Measurements from ENCODE around the gene CEND1.
A peak's percentile ranks its signal among the peaks of the same experiment; 100 is the strongest.

The CEND1 gene

GRCh38 chr11:777288-778255, 12.3 kb downstream of the CEND1 start, which contains the start of gene GATD1:
Gene GATD1 (minus strand): TSS chr11:777487. CDS start chr11:777462, 25 bp downstream.
- peak; percentile 95 for DNase-seq (ENCODE audit: low spot score)

GRCh38 chr11:776561-777287, 13.2 kb downstream of the CEND1 start:
- peak; percentile 46 for DNase-seq (ENCODE audit: low spot score)

- no peak for DNase-seq (ENCODE audit: low spot score)
These were observed 13.7 kb downstream of the CEND1 start for GRCh38 chr11:776263-776560.

- DNase-seq (ENCODE audit: low spot score), result no peak
These were observed 14.9 kb downstream of the CEND1 start for GRCh38 chr11:774873-775592.

GRCh38 chr11:773830-774229, 16.1 kb downstream of the CEND1 start:
- no peak for DNase-seq (ENCODE audit: low spot score)

GRCh38 chr11:773425-773824, 16.5 kb downstream of the CEND1 start:
- DNase-seq (ENCODE audit: low spot score), result no peak

GRCh38 chr11:772429-773390, 17.2 kb downstream of the CEND1 start:
- no peak for DNase-seq (ENCODE audit: low spot score)

GRCh38 chr11:771617-772204, 18.2 kb downstream of the CEND1 start:
- DNase-seq (ENCODE audit: low spot score), result no peak

- no peak for DNase-seq (ENCODE audit: low spot score)
These were observed 19.0 kb downstream of the CEND1 start for GRCh38 chr11:770642-771616.

- no peak for DNase-seq (ENCODE audit: low spot score)
These were observed 19.8 kb downstream of the CEND1 start for GRCh38 chr11:769887-770641.

- DNase-seq (ENCODE audit: low spot score), result no peak
These were observed 22.7 kb downstream of the CEND1 start for GRCh38 chr11:767238-767637.

GRCh38 chr11:766936-767210, 23.0 kb downstream of the CEND1 start:
- no peak for DNase-seq (ENCODE audit: low spot score)

GRCh38 chr11:766106-766935, 23.6 kb downstream of the CEND1 start:
- DNase-seq (ENCODE audit: low spot score), result no peak

- no peak for DNase-seq (ENCODE audit: low spot score)
These were observed 24.1 kb downstream of the CEND1 start for GRCh38 chr11:765802-766091.

GRCh38 chr11:765025-765801, 24.7 kb downstream of the CEND1 start:
- DNase-seq (ENCODE audit: low spot score), result peak; percentile 77

GRCh38 chr11:764322-765024, 25.4 kb downstream of the CEND1 start:
- no peak for DNase-seq (ENCODE audit: low spot score)

Measured in hematopoietic multipotent progenitor cell treated with erythropoietin and hydrocortisone succinate and interleukin-3 and kit ligand, for 17 days (in vitro differentiated cells).